IMR-90 (cell line): ENCODE results near the gene HPN. TPM values are rescaled to one million over a fixed set of nuclear protein-coding genes. Genes with fewer than 3 reads are reported as not detected.

ENCODE experiments used
- ATAC-seq: fragments of 200-7000 bp; cut with Tn5 transposase; 2 replicates; pipeline ENCODE4 v1.9.1; 2020; ENCODE audit warnings: low read depth, mild to moderate bottlenecking, moderate library complexity
- BruUV-seq: library from RNA; stranded (reverse); fragments of 400-500 nt; replicated peaks from 2 replicates; lab custom pipeline; 2021; lab: Mats Ljungman, UMichigan
- CTCF ChIA-PET: fragments of 300-600 bp; formaldehyde crosslinking; extraction: SDS; loops from one replicate; lab custom pipeline; 2021; ENCODE audit warnings: antibody characterized with exemption; lab: Yijun Ruan, JAX
- POLR2A ChIA-PET: fragments of 300-600 bp; sonication (Branson Sonifier 250); formaldehyde crosslinking; loops from one replicate; lab custom pipeline; 2022; ENCODE audit warnings: antibody characterized with exemption; ENCODE audit not compliant: unreplicated experiment; lab: Charles Lee
- DNase-seq: peaks from one replicate; pipeline ENCODE4 v3.0.0; 2013
- H2AFZ ChIP-seq: replicated peaks from 2 replicates; pipeline ENCODE3; 2013; ENCODE audit warnings: low read length, mild to moderate bottlenecking; ENCODE audit not compliant: poor library complexity
- H2AK5ac ChIP-seq: 2 replicates; pipeline ENCODE4 v1.6.1; 2013; ENCODE audit warnings: low read depth, low read length, inconsistent platforms
- H2AK9ac ChIP-seq: replicated peaks from 2 replicates; pipeline ENCODE3; 2013; ENCODE audit warnings: mild to moderate bottlenecking, low read depth, low read length, moderate library complexity; ENCODE audit not compliant: poor library complexity
- H2BK120ac ChIP-seq: 2 replicates; pipeline ENCODE4 v1.6.1; 2013; ENCODE audit warnings: low read depth, low read length, inconsistent platforms
- H2BK15ac ChIP-seq: 3 replicates; pipeline ENCODE4 v1.6.1; 2013; ENCODE audit warnings: low read depth, low read length, inconsistent platforms
- H2BK20ac ChIP-seq: 2 replicates; pipeline ENCODE4 v1.6.1; 2013; ENCODE audit warnings: low read depth, mild to moderate bottlenecking, inconsistent platforms, low read length, moderate library complexity
- H2BK5ac ChIP-seq: 2 replicates; pipeline ENCODE4 v1.6.1; 2013; ENCODE audit warnings: mild to moderate bottlenecking, low read depth, low read length, inconsistent platforms; ENCODE audit not compliant: poor library complexity, severe bottlenecking
- H3K14ac ChIP-seq: replicated peaks from 2 replicates; pipeline ENCODE4 v1.6.1; 2013; ENCODE audit warnings: low read depth, low read length, inconsistent platforms
- H3K18ac ChIP-seq: 2 replicates; pipeline ENCODE4 v1.6.1; 2013; ENCODE audit warnings: low read depth, low read length, control low read depth
- H3K23ac ChIP-seq: 2 replicates; pipeline ENCODE4 v1.6.1; 2013; ENCODE audit warnings: low read depth, low read length, inconsistent platforms
- H3K27ac ChIP-seq: 2 replicates; pipeline ENCODE4 v1.5.1; 2013; ENCODE audit warnings: mild to moderate bottlenecking, control low read depth, low read length; ENCODE audit not compliant: insufficient read depth
- H3K27me3 ChIP-seq: 2 replicates; pipeline ENCODE4 v1.6.1; 2013; ENCODE audit warnings: low read length; ENCODE audit not compliant: control insufficient read depth, insufficient read depth
- H3K36me3 ChIP-seq: 2 replicates; pipeline ENCODE4 v1.6.1; 2013; ENCODE audit warnings: low read length, mixed read lengths; ENCODE audit not compliant: control insufficient read depth, insufficient read depth
- H3K4ac ChIP-seq: 2 replicates; pipeline ENCODE4 v1.6.1; 2013; ENCODE audit warnings: low read depth, low read length, inconsistent platforms
- H3K4me1 ChIP-seq: 2 replicates; pipeline ENCODE4 v1.6.1; 2013; ENCODE audit warnings: low read length, mixed read lengths; ENCODE audit not compliant: control insufficient read depth, insufficient read depth
- H3K4me2 ChIP-seq: 2 replicates; pipeline ENCODE4 v1.6.1; 2013; ENCODE audit warnings: low read depth, mild to moderate bottlenecking, control low read depth, low read length, moderate library complexity
- H3K4me3 ChIP-seq: 2 replicates; pipeline ENCODE4 v1.5.1; 2013; ENCODE audit warnings: low read depth, mild to moderate bottlenecking, control low read depth, low read length, moderate library complexity; ENCODE audit not compliant: insufficient read depth
- H3K56ac ChIP-seq: 2 replicates; pipeline ENCODE4 v1.6.1; 2013; ENCODE audit warnings: low read length, inconsistent platforms; ENCODE audit not compliant: insufficient read depth; ENCODE audit errors: extremely low read depth
- H3K79me1 ChIP-seq, 2 experiments: 2 replicates each; pipeline ENCODE4 v1.6.1; 2013; ENCODE audit warnings: low read length in 2 of 2, inconsistent platforms in 1 of 2, low read depth in 1 of 2
- H3K9ac ChIP-seq: 2 replicates; pipeline ENCODE4 v1.6.1; 2013; ENCODE audit warnings: low read depth, low read length, control low read depth
- H3K9me1 ChIP-seq: 2 replicates; pipeline ENCODE4 v1.6.1; 2013; ENCODE audit warnings: low read length, inconsistent platforms; ENCODE audit not compliant: insufficient read depth
- H3K9me3 ChIP-seq: 2 replicates; pipeline ENCODE4 v1.6.1; 2013; ENCODE audit warnings: low read length; ENCODE audit not compliant: control insufficient read depth, insufficient read depth
- H4K20me1 ChIP-seq: 2 replicates; pipeline ENCODE4 v1.6.1; 2013; ENCODE audit warnings: low read length, inconsistent platforms; ENCODE audit not compliant: insufficient read depth
- H4K5ac ChIP-seq: 2 replicates; pipeline ENCODE4 v1.6.1; 2013; ENCODE audit warnings: mild to moderate bottlenecking, low read depth, low read length, control low read depth
- H4K8ac ChIP-seq, 2 experiments: 2 replicates each; pipeline ENCODE4 v1.6.1; 2013; ENCODE audit warnings: low read depth in 2 of 2, low read length in 2 of 2, control low read depth in 1 of 2, inconsistent platforms in 1 of 2
- H4K91ac ChIP-seq: 2 replicates; pipeline ENCODE4 v1.6.1; 2013; ENCODE audit warnings: low read depth, low read length, inconsistent platforms; ENCODE audit not compliant: insufficient read depth
- BHLHE40 ChIP-seq: fragments of 150-350 bp; IDR thresholded peaks from 2 replicates; pipeline ENCODE4 v1.6.1; 2016; ENCODE audit warnings: mild to moderate bottlenecking, low read depth, low read length
- CEBPB ChIP-seq: IDR thresholded peaks from 2 replicates; pipeline ENCODE4 v1.6.1; 2012; ENCODE audit warnings: low read depth, low read length, improper control_type of control experiment
- CTCF ChIP-seq: conservative IDR thresholded peaks from 2 replicates; pipeline ENCODE4 v1.5.1; 2012; ENCODE audit warnings: mild to moderate bottlenecking, low read depth, low read length, improper control_type of control experiment
- ELK1 ChIP-seq: fragments of 150-350 bp; IDR thresholded peaks from 2 replicates; pipeline ENCODE4 v1.6.1; 2016; ENCODE audit warnings: low read depth, mild to moderate bottlenecking, low read length, moderate library complexity, borderline replicate concordance
- FOS ChIP-seq: fragments of 150-350 bp; IDR thresholded peaks from 2 replicates; pipeline ENCODE4 v1.6.1; 2016; ENCODE audit warnings: low read depth, low read length
- MAZ ChIP-seq: IDR thresholded peaks from 2 replicates; pipeline ENCODE4 v1.6.1; 2012; ENCODE audit warnings: low read depth, mild to moderate bottlenecking, low read length, improper control_type of control experiment, moderate library complexity, borderline replicate concordance
- MXI1 ChIP-seq: IDR thresholded peaks from 2 replicates; pipeline ENCODE4 v1.6.1; 2012; ENCODE audit warnings: low read depth, mild to moderate bottlenecking, low read length, moderate library complexity, borderline replicate concordance
- NFE2L2 ChIP-seq: fragments of 150-350 bp; IDR thresholded peaks from 2 replicates; pipeline ENCODE4 v1.6.1; 2016; ENCODE audit warnings: low read depth, mild to moderate bottlenecking, low read length
- RCOR1 ChIP-seq: IDR thresholded peaks from 2 replicates; pipeline ENCODE4 v1.6.1; 2012; ENCODE audit warnings: mild to moderate bottlenecking, low read length, improper control_type of control experiment; ENCODE audit not compliant: insufficient replicate concordance
- RFX5 ChIP-seq: IDR thresholded peaks from 2 replicates; pipeline ENCODE4 v1.8.0; 2012; ENCODE audit warnings: low read depth, mild to moderate bottlenecking, low read length, moderate library complexity
- SMC3 ChIP-seq: fragments of 150-350 bp; IDR thresholded peaks from 2 replicates; pipeline ENCODE4 v1.6.1; 2016; ENCODE audit warnings: low read depth, mild to moderate bottlenecking, antibody characterized with exemption, low read length, moderate library complexity
- USF2 ChIP-seq: fragments of 150-350 bp; IDR thresholded peaks from 2 replicates; pipeline ENCODE4 v1.6.1; 2017; ENCODE audit warnings: mild to moderate bottlenecking, antibody characterized with exemption, low read length, low read depth
- WGBS, 2 experiments: methylation state at CpG; one replicate each; pipeline versions ENCODE4 v1.1.5 to v1.1.7; 2013; ENCODE audit warnings: missing lambda C conversion rate in 2 of 2; ENCODE audit not compliant: insufficient read length in 1 of 2; ENCODE audit errors: extremely low coverage in 2 of 2; 5-methylcytosine and 5-hydroxymethylcytosine counted together
- dilution Hi-C: fragments of 300-500 bp; cut with HindIII; formaldehyde crosslinking; loops from one replicate; pipeline ENCODE4 v1.14.3; 2018; ENCODE audit warnings: low sequenced_read_pairs; ENCODE audit not compliant: unreplicated experiment
- in situ Hi-C: fragments of 300-500 bp; cut with MboI; formaldehyde crosslinking; loops from 3 replicates; pipeline ENCODE4 v1.14.3; 2019; ENCODE audit warnings: low sequenced_read_pairs, inconsistent platforms, mixed read lengths
- intact Hi-C: fragments of 100-400 bp; cut with micrococcal nuclease; formaldehyde crosslinking; loops from 2 replicates; pipeline ENCODE4 v1.10.0; 2022
- polyA plus RNA-seq, 3 experiments: library from polyadenylated mRNA; depleted of rRNA; stranded (reverse); fragments of >200 nt; gene quantifications; 2 replicates each; pipeline ENCODE4 v1.2.3, GENCODE V29; 2012; ENCODE audit warnings: low replicate concordance in 1 of 3
- total RNA-seq: library from RNA; depleted of rRNA; stranded (reverse); fragments of >200 nt; gene quantifications from 2 replicates; pipeline ENCODE4 v1.2.3, GENCODE V29; 2012

The HPN gene
- total and polyA plus RNA-seq, 2 of the 4 experiments (the other 2 are of a cell fraction), result not detected

- Histone ChIP-seq H2AK9ac (no peak overlapping the region), H2AFZ (no peak overlapping the region), H3K18ac (no peak overlapping the region), H4K20me1 (no peaks in the 10 kb centered on the region), H3K23ac (no peak overlapping the region), H4K5ac (no peak overlapping the region), H3K4me1 (no peaks in the 10 kb centered on the region), H3K4ac (no peak overlapping the region), H3K9me3 (no peaks in the 10 kb centered on the region), H3K27ac (no peak overlapping the region), H3K27me3 (no peaks in the 10 kb centered on the region; the same call in 1 of the 2 replicates), H3K4me2 (no peak overlapping the region), H3K4me3 (no peak overlapping the region), H4K8ac (no peak overlapping the region), H2BK5ac (no peak overlapping the region), H3K79me1 (no peaks in the 10 kb centered on the region), H3K9ac (no peak overlapping the region), H3K14ac (no peak overlapping the region), H3K9me1 (no peaks in the 10 kb centered on the region), H2BK120ac (no peak overlapping the region), H3K36me3 (no peaks in the 10 kb centered on the region), H2BK20ac (no peak overlapping the region), H2AK5ac (no peak overlapping the region), H3K56ac (no peak overlapping the region), H4K91ac (no peak overlapping the region), H2BK15ac (no peak overlapping the region)
- ChIA-PET CTCF (interaction anchor here (1.0 to 1.8 kb wide), 2 partner anchors 10 to 32 kb away, joined by 3 to 8 read pairs; no protein-coding TSS in a partner anchor), POLR2A (no interaction called here)
- dilution Hi-C loops (no loop called here), intact Hi-C loops (no loop called here), in situ Hi-C loops (no loop called here)
- 81% methylated on average over 5 of the region's 13 CpGs; no CpG with 5 or more reads in 1 of the 2 experiments for WGBS, 2 experiments
- no peak for ATAC-seq
- TF ChIP-seq FOS, result no peak
- no peak for TF ChIP-seq MXI1
- TF ChIP-seq BHLHE40, result no peak
- TF ChIP-seq MAZ, result no peak
- TF ChIP-seq SMC3, result no peak
- TF ChIP-seq CTCF, result no peak
- no peak for TF ChIP-seq RFX5
- TF ChIP-seq ELK1, result no peak
- TF ChIP-seq RCOR1, result no peak
- TF ChIP-seq USF2, result no peak
- TF ChIP-seq CEBPB, result no peak
- no peak for TF ChIP-seq NFE2L2
- DNase-seq, result no peak
- no TSS peak for BruUV-seq
These were observed 58.4 kb downstream of the HPN start for GRCh38 chr19:35099897-35100275.
